ENCODE measurements around the gene MPPE1. TPM values are rescaled to one million over a fixed set of nuclear protein-coding genes. Genes with fewer than 3 reads are reported as not detected.

Gene MPPE1
- total RNA-seq, 2 experiments from 2014 or later: 26.5 to 40.1 TPM

GRCh38 chr18:11953113-11953512 lies 45.0 kb upstream of the MPPE1 start:
- ChIA-PET POLR2A (no interaction called here), CTCF (ENCODE audit: unreplicated experiment) (no interaction called here)
- H3K79me2 ChIP-seq (ENCODE audit: insufficient read depth, low read depth, low read length): no peaks in the 10 kb centered on the region
- no peak overlapping the region for H3K27ac ChIP-seq (ENCODE audit: low read depth, low read length, poor library complexity, severe bottlenecking)
- intact Hi-C loops (cut with micrococcal nuclease; ENCODE audit: unreplicated experiment): no loop called here
- DNase-seq (ENCODE audit: low spot score): no peak
- H2AFZ ChIP-seq (ENCODE audit: low read length): no peak overlapping the region
- no peaks in the 10 kb centered on the region for H3K36me3 ChIP-seq (ENCODE audit: insufficient read depth, low read length)
- no peak overlapping the region for H3K4me3 ChIP-seq (ENCODE audit: low read depth, low read length, poor library complexity, severe bottlenecking)
- TF ChIP-seq EZH2phosphoT487 (IDR thresholded peaks at IDR 0.05; ENCODE audit: borderline replicate concordance, low read depth, low read length): no peak
- TF ChIP-seq, protein P1, sequence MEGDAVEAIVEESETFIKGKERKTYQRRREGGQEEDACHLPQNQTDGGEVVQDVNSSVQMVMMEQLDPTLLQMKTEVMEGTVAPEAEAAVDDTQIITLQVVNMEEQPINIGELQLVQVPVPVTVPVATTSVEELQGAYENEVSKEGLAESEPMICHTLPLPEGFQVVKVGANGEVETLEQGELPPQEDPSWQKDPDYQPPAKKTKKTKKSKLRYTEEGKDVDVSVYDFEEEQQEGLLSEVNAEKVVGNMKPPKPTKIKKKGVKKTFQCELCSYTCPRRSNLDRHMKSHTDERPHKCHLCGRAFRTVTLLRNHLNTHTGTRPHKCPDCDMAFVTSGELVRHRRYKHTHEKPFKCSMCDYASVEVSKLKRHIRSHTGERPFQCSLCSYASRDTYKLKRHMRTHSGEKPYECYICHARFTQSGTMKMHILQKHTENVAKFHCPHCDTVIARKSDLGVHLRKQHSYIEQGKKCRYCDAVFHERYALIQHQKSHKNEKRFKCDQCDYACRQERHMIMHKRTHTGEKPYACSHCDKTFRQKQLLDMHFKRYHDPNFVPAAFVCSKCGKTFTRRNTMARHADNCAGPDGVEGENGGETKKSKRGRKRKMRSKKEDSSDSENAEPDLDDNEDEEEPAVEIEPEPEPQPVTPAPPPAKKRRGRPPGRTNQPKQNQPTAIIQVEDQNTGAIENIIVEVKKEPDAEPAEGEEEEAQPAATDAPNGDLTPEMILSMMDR (conservative IDR thresholded peaks at IDR 0.05; ENCODE audit: low read length): no peak
- no peaks in the 10 kb centered on the region for H4K20me1 ChIP-seq (ENCODE audit: insufficient read depth, low read length)
- no peak overlapping the region for H3K4me2 ChIP-seq (ENCODE audit: low read length)
- BruUV-seq (replicated peaks): no TSS peak
- H3K9me3 ChIP-seq (ENCODE audit: low read length): no peaks in the 10 kb centered on the region
- no peaks in the 10 kb centered on the region for H3K9me2 ChIP-seq (ENCODE audit: insufficient read depth, low read length)
- H3K4me1 ChIP-seq (ENCODE audit: insufficient read depth, low read length, poor library complexity, severe bottlenecking): no peaks in the 10 kb centered on the region

DNA sequence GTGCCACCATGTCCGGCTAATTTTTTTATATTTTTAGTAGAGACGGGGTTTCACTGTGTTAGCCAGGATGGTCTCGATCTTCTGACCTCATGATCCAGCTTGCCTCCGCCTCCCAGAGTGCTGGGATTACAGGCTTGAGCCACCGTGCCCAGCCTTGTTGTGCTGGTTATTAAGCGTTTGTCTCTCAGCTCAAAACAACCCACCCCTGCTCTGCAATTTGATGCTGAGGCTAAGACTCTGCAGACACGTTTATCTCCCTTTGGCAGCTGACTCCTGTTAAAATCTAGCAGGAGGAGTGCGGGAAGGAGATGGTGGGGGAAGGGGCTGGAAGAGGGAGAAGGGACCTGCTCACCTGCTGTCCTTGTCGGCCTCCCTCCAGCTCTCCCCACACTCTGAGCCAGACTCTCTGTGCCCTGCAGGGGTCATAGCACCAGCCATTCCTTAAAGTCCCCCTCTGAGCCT lies 43.3 kb upstream of the MPPE1 start:
- no peak for DNase-seq (ENCODE audit: low spot score)
- no peak overlapping the region for H3K4me3 ChIP-seq (ENCODE audit: low read depth, low read length, poor library complexity, severe bottlenecking)
- H3K4me1 ChIP-seq (ENCODE audit: insufficient read depth, low read length, poor library complexity, severe bottlenecking): peaks cover 6% of the 10 kb centered on the region
- TF ChIP-seq, protein P1 (conservative IDR thresholded peaks at IDR 0.05; ENCODE audit: low read length): no peak
- no peak for TF ChIP-seq EZH2phosphoT487 (IDR thresholded peaks at IDR 0.05; ENCODE audit: borderline replicate concordance, low read depth, low read length)
- ChIA-PET CTCF (ENCODE audit: unreplicated experiment) (no interaction called here), POLR2A (no interaction called here)
- no peak overlapping the region for H2AFZ ChIP-seq (ENCODE audit: low read length)
- intact Hi-C loops (cut with micrococcal nuclease; ENCODE audit: unreplicated experiment): no loop called here
- no peaks in the 10 kb centered on the region for H3K36me3 ChIP-seq (ENCODE audit: insufficient read depth, low read length)
- no peak overlapping the region for H3K27ac ChIP-seq (ENCODE audit: low read depth, low read length, poor library complexity, severe bottlenecking)
- H3K79me2 ChIP-seq (ENCODE audit: insufficient read depth, low read depth, low read length): no peaks in the 10 kb centered on the region
- no peaks in the 10 kb centered on the region for H4K20me1 ChIP-seq (ENCODE audit: insufficient read depth, low read length)
- no TSS peak for BruUV-seq (replicated peaks)
- H3K9me3 ChIP-seq (ENCODE audit: low read length): no peaks in the 10 kb centered on the region
- H3K4me2 ChIP-seq (ENCODE audit: low read length): no peak overlapping the region
- no peaks in the 10 kb centered on the region for H3K9me2 ChIP-seq (ENCODE audit: insufficient read depth, low read length)

DNA sequence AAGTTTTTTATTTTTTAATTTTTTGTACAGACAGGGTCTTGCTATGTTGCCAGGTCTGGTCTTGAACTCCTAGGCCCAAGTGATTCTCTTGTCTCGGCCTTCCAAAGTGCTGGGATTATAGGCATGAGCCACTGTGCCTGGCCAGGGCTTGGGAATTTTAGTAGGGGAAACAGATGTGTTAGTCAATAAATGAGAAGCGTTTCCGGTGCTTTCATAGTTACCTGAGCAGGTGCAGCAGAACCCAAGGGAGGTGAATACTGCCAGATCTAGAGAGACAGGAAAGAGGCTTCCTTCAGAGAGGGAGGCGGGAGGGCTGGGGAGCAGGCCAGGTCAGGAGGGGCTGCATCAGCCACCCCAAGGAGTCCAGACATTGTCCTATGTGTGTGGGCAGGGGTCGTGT lies 42.7 kb upstream of the MPPE1 start:
- ChIA-PET CTCF (ENCODE audit: unreplicated experiment) (interaction anchor here (0.9 kb wide), 1 partner anchor 45 kb away, joined by 3 read pairs; no protein-coding TSS in a partner anchor), POLR2A (interaction anchor here (0.6 to 1.4 kb wide), 2 partner anchors 28 to 30 kb away, joined by 4 to 5 read pairs; partner anchors contain the start of gene IMPA2)
- Histone ChIP-seq H3K4me3 (ENCODE audit: low read depth, low read length, poor library complexity, severe bottlenecking) (no peak overlapping the region), H4K20me1 (ENCODE audit: insufficient read depth, low read length) (no peaks in the 10 kb centered on the region), H3K79me2 (ENCODE audit: insufficient read depth, low read depth, low read length) (no peaks in the 10 kb centered on the region), H3K4me1 (ENCODE audit: insufficient read depth, low read length, poor library complexity, severe bottlenecking) (peaks cover 6% of the 10 kb centered on the region), H3K9me2 (ENCODE audit: insufficient read depth, low read length) (no peaks in the 10 kb centered on the region), H3K36me3 (ENCODE audit: insufficient read depth, low read length) (no peaks in the 10 kb centered on the region), H3K4me2 (ENCODE audit: low read length) (no peak overlapping the region), H2AFZ (ENCODE audit: low read length) (no peak overlapping the region), H3K27ac (ENCODE audit: low read depth, low read length, poor library complexity, severe bottlenecking) (no peak overlapping the region), H3K9me3 (ENCODE audit: low read length) (no peaks in the 10 kb centered on the region)
- TF ChIP-seq, protein P1 (conservative IDR thresholded peaks at IDR 0.05; ENCODE audit: low read length): no peak
- no peak for TF ChIP-seq EZH2phosphoT487 (IDR thresholded peaks at IDR 0.05; ENCODE audit: borderline replicate concordance, low read depth, low read length)
- no peak for DNase-seq (ENCODE audit: low spot score)
- intact Hi-C loops (cut with micrococcal nuclease; ENCODE audit: unreplicated experiment): no loop called here
- no TSS peak for BruUV-seq (replicated peaks)

Data from OCI-LY7 (cell line).